Calu3 (cell line): ENCODE data around the gene DCUN1D2. TPM values are rescaled to one million over a fixed set of nuclear protein-coding genes. Genes with fewer than 3 reads are reported as not detected.

Source experiments
- BruUV-seq: library from RNA; stranded (reverse); fragments of 400-500 nt; replicated peaks from 2 replicates; lab custom pipeline; 2021; lab: Mats Ljungman, UMichigan
- CTCF ChIA-PET: fragments of 300-600 bp; sonication (Branson Sonifier 250); formaldehyde crosslinking; loops from one replicate; lab custom pipeline; 2022; ENCODE audit warnings: antibody characterized with exemption; lab: Charles Lee
- DNase-seq: peaks from one replicate; pipeline ENCODE4 v3.0.0; 2022
- H3K27ac Mint-ChIP-seq: one replicate; pipeline ENCODE4 v1.8.0; 2022; ENCODE audit warnings: mixed read lengths; ENCODE audit not compliant: unreplicated experiment
- H3K27me3 Mint-ChIP-seq: one replicate; pipeline ENCODE4 v1.8.0; 2022; ENCODE audit warnings: mixed read lengths; ENCODE audit not compliant: unreplicated experiment
- H3K36me3 Mint-ChIP-seq: one replicate; pipeline ENCODE4 v1.8.0; 2022; ENCODE audit warnings: mild to moderate bottlenecking, moderate library complexity, mixed read lengths; ENCODE audit not compliant: insufficient read depth, unreplicated experiment
- H3K4me1 Mint-ChIP-seq: one replicate; pipeline ENCODE4 v1.8.0; 2022; ENCODE audit warnings: mild to moderate bottlenecking, low read depth, mixed read lengths; ENCODE audit not compliant: unreplicated experiment
- H3K4me3 Mint-ChIP-seq: one replicate; pipeline ENCODE4 v1.8.0; 2022; ENCODE audit warnings: mild to moderate bottlenecking, low read depth, moderate library complexity, mixed read lengths; ENCODE audit not compliant: unreplicated experiment
- H3K9me3 Mint-ChIP-seq: one replicate; pipeline ENCODE4 v1.8.0; 2022; ENCODE audit warnings: low read depth, mixed read lengths; ENCODE audit not compliant: unreplicated experiment
- CTCF ChIP-seq: fragments of 200-600 bp; IDR thresholded peaks from one replicate; pipeline ENCODE4 v1.8.0; 2022; ENCODE audit warnings: antibody characterized with exemption; ENCODE audit not compliant: unreplicated experiment
- intact Hi-C: fragments of 100-400 bp; cut with micrococcal nuclease; formaldehyde crosslinking; loops from one replicate; pipeline ENCODE4 v1.10.0; 2022; ENCODE audit not compliant: unreplicated experiment
- total RNA-seq: library from RNA; stranded (reverse); gene quantifications from 2 replicates; pipeline ENCODE4 v1.2.3, GENCODE V29; 2022

The DCUN1D2 gene
- total RNA-seq, 1 experiment from 2014 or later, result 9.3 TPM

- no peaks in the 10 kb centered on the region for H3K27me3 Mint-ChIP-seq
- no peak for DNase-seq
- H3K27ac Mint-ChIP-seq, result no peak overlapping the region
- CTCF ChIA-PET, result no interaction called here
- intact Hi-C loops, result no loop called here
- no peaks in the 10 kb centered on the region for H3K9me3 Mint-ChIP-seq
- H3K4me3 Mint-ChIP-seq, result no peak overlapping the region
- TF ChIP-seq CTCF, result no peak
- H3K36me3 Mint-ChIP-seq, result no peaks in the 10 kb centered on the region
- BruUV-seq, result no TSS peak
- H3K4me1 Mint-ChIP-seq, result peaks cover 12% of the 10 kb centered on the region
Observed at GRCh38 chr13:113407103-113407530, 83.4 kb downstream of the DCUN1D2 start.

- no peaks in the 10 kb centered on the region for H3K9me3 Mint-ChIP-seq
- CTCF ChIA-PET, result interaction anchor here (0.5 to 0.6 kb wide), 2 partner anchors 116 to 332 kb away, joined by 4 to 8 read pairs; no protein-coding TSS in a partner anchor
- intact Hi-C loops, result no loop called here
- H3K27me3 Mint-ChIP-seq, result no peaks in the 10 kb centered on the region
- H3K36me3 Mint-ChIP-seq, result no peaks in the 10 kb centered on the region
- TF ChIP-seq CTCF, result no peak
- H3K4me3 Mint-ChIP-seq, result no peak overlapping the region
- BruUV-seq, result no TSS peak
- no peak for DNase-seq
- H3K4me1 Mint-ChIP-seq, result peaks cover 8% of the 10 kb centered on the region
- no peak overlapping the region for H3K27ac Mint-ChIP-seq
Observed at GRCh38 chr13:113406321-113407102, 84.0 kb downstream of the DCUN1D2 start.

Other genes starting within 250 kb of the DCUN1D2 start
- 70.7 and 84.1 TPM in 2 replicates for gene LAMP1, start 193.5 kb downstream of the DCUN1D2 start, total RNA-seq
- gene GRTP1, start 126.6 kb downstream of the DCUN1D2 start, total RNA-seq, result 1.9 and 5.7 TPM in 2 replicates
- gene ADPRHL1, start 37.2 kb downstream of the DCUN1D2 start, total RNA-seq, result 2.0 and 2.8 TPM in 2 replicates
- 31.4 and 33.9 TPM in 2 replicates for gene TFDP1, start 94.0 kb upstream of the DCUN1D2 start, total RNA-seq
- not detected in 2 replicates for gene ATP4B, start 167.5 kb upstream of the DCUN1D2 start, total RNA-seq
- not detected in 2 replicates for gene GRK1, start 176.5 kb upstream of the DCUN1D2 start, total RNA-seq